Ovary (tissue), 9 donors: ENCODE data around the gene ACAP3. TPM values are rescaled to one million over a fixed set of nuclear protein-coding genes. Genes with fewer than 3 reads are reported as not detected.

ENCODE experiments used
- DNase-seq, 5 donors: peaks; one replicate each; pipeline ENCODE4 v3.0.0-alpha.2; 2019 to 2020
- H3K27ac ChIP-seq, 2 donors: fragments of 200-600 bp; one replicate each; pipeline versions ENCODE4 v1.5.1 to v1.8.0; 2019 to 2022
- H3K27me3 ChIP-seq: fragments of 200-600 bp; one replicate; pipeline ENCODE4 v1.8.0; 2022
- H3K36me3 ChIP-seq: fragments of 200-600 bp; sonication (generic); one replicate; pipeline ENCODE4 v1.5.1; 2019
- H3K4me1 ChIP-seq: one replicate; pipeline ENCODE4 v1.8.1; 2013; ENCODE audit warnings: mild to moderate bottlenecking, moderate library complexity; ENCODE audit not compliant: insufficient read depth
- H3K4me3 ChIP-seq: fragments of 200-600 bp; sonication (generic); one replicate; pipeline ENCODE4 v1.5.1; 2017
- H3K9me3 ChIP-seq, 2 donors: fragments of 200-600 bp in 1 of 2; sonication (generic) in 1 of 2; one replicate each; pipeline versions ENCODE4 v1.5.1 to v1.8.1; 2013 to 2019; ENCODE audit warnings: mild to moderate bottlenecking in 1 of 2, moderate library complexity in 1 of 2
- EP300 ChIP-seq: sonication (generic); formaldehyde crosslinking; IDR thresholded peaks from one replicate; pipeline ENCODE4 v1.6.1; 2017; ENCODE audit warnings: antibody characterized with exemption
- POLR2A ChIP-seq: fragments of 450-650 bp; IDR thresholded peaks from one replicate; pipeline ENCODE4 v1.6.1; 2017; ENCODE audit warnings: antibody characterized with exemption, mild to moderate bottlenecking, moderate library complexity
- WGBS, 3 donors: extraction: QIAGEN DNeasy Blood & Tissue Kit in 1 of 3; methylation state at CpG; one replicate each; pipeline versions ENCODE4 v1.1.5 to v1.1.7; 2013 to 2017; 5-methylcytosine and 5-hydroxymethylcytosine counted together
- intact Hi-C, 4 donors: fragments of 100-400 bp; cut with DNase I; formaldehyde crosslinking; loops; one replicate each; pipeline versions ENCODE4 v1.11.0 to v1.15.1; 2022 to 2023
- polyA plus RNA-seq, 2 donors: library from polyadenylated mRNA; stranded (reverse); fragments of 200-250 nt in 1 of 2; fragments of 350-450 nt in 1 of 2; fragmentation: Illumina TruSeq in 1 of 2; extraction: RNeasy Lipid Tissue Mini Kit (QIAGEN cat#74804) in 1 of 2; gene quantifications; one replicate each; pipeline ENCODE4 v1.2.3, GENCODE V29; 2013 to 2014
- total RNA-seq, 7 donors: library from RNA; depleted of rRNA in 2 of 7; stranded (reverse); fragments of >200 nt in 2 of 7; fragmentation: NEBNext Ultra II Directional in 3 of 7; extraction: Animal tissue kit (Norgen Biotek cat#: 25700) in 3 of 7; gene quantifications; one replicate each; pipeline versions ENCODE4 v1.1.0 to v1.2.4, GENCODE V29; 2016 to 2023
- TF ChIP-seq, protein P1 (sequence below), 3 donors: fragments of 450-650 bp in 2 of 3; fragments of 200-600 bp in 1 of 3; IDR thresholded peaks; one replicate each; pipeline versions ENCODE4 v1.5.1 to v1.8.0; 2016 to 2022; ENCODE audit warnings: antibody characterized with exemption in 3 of 3, mild to moderate bottlenecking in 1 of 3
- donor health status: DM: no; HTN: no; CAD: no; lungs with moderate emphysema.
- donor health status: DM: no; HTN: no; CAD: no.
- donor health status: Bipolar disorder and iron deficiency.
- donor health status: DM: yes; HTN: yes; CAD: no.
- donor health status: DM: no; HTN: no; CAD: no.
- donor health status: DM: yes; HTN: yes; CAD: no.

Gene ACAP3
- total and polyA plus RNA-seq, 9 donors: 3.5 to 62.4 (median 45.1) TPM

GRCh38 chr1:1325288-1326074 lies 17.8 kb upstream of the ACAP3 start:
- TF ChIP-seq, protein P1, sequence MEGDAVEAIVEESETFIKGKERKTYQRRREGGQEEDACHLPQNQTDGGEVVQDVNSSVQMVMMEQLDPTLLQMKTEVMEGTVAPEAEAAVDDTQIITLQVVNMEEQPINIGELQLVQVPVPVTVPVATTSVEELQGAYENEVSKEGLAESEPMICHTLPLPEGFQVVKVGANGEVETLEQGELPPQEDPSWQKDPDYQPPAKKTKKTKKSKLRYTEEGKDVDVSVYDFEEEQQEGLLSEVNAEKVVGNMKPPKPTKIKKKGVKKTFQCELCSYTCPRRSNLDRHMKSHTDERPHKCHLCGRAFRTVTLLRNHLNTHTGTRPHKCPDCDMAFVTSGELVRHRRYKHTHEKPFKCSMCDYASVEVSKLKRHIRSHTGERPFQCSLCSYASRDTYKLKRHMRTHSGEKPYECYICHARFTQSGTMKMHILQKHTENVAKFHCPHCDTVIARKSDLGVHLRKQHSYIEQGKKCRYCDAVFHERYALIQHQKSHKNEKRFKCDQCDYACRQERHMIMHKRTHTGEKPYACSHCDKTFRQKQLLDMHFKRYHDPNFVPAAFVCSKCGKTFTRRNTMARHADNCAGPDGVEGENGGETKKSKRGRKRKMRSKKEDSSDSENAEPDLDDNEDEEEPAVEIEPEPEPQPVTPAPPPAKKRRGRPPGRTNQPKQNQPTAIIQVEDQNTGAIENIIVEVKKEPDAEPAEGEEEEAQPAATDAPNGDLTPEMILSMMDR (IDR thresholded peaks at IDR 0.05): no peak
- TF ChIP-seq POLR2A: no peak
- no peaks in the 10 kb centered on the region for H3K36me3 ChIP-seq
- no peaks in the 10 kb centered on the region for H3K9me3 ChIP-seq
- no peaks in the 10 kb centered on the region for H3K27me3 ChIP-seq
- 42 to 52% (median 50%) methylated on average over 12 to 16 of the region's 16 CpGs for WGBS, 3 donors
- intact Hi-C loops: loop anchor here in 1 of 4 donors (2.0 kb wide), 1 partner anchor 23 kb away; the partner anchor contains the start of gene DVL1
- peak overlapping the region; percentile 78 for H3K4me3 ChIP-seq
- H3K27ac ChIP-seq: peak overlapping the region; percentile 1 to 74
- H3K4me1 ChIP-seq: peaks cover 10% of the 10 kb centered on the region
- DNase-seq: no peak

GRCh38 chr1:1324524-1325287 lies 17.0 kb upstream of the ACAP3 start, which contains the start of the genes CPTP and INTS11:
Gene CPTP, plus strand, starts transcription at chr1:1324802. Its CDS starts 2,109 bp downstream, at chr1:1326911.
Gene INTS11, minus strand, starts transcription at chr1:1324660. Its CDS starts 52 bp downstream, at chr1:1324608.
- Histone ChIP-seq H3K27ac (peak within 1 kb of the TSS; percentile 1 to 74), H3K36me3 (no peaks in the 10 kb centered on the region), H3K9me3 (no peaks in the 10 kb centered on the region), H3K27me3 (no peaks in the 10 kb centered on the region), H3K4me1 (peaks cover 10% of the 10 kb centered on the region), H3K4me3 (peak within 1 kb of the TSS; percentile 78)
- TF ChIP-seq, protein P1 (IDR thresholded peaks at IDR 0.05): no peak
- TF ChIP-seq POLR2A: peak; percentile 70
- TF ChIP-seq EP300: no peak
- 0 to 1% (median 1%) methylated on average over 1 to 84 of the region's 84 CpGs for WGBS, 3 donors
- DNase-seq: peak; percentile 94 to 97 (median 95)
- intact Hi-C loops: loop anchor here in 1 of 4 donors (2.0 kb wide), 1 partner anchor 24 kb away; the partner anchor contains the start of gene DVL1

GRCh38 chr1:1324084-1324523 lies 16.4 kb upstream of the ACAP3 start:
- Histone ChIP-seq H3K27me3 (no peaks in the 10 kb centered on the region), H3K4me1 (peaks cover 10% of the 10 kb centered on the region), H3K36me3 (no peaks in the 10 kb centered on the region), H3K4me3 (peak overlapping the region; percentile 78), H3K9me3 (no peaks in the 10 kb centered on the region), H3K27ac (peak overlapping the region in 1 of 2 donors; percentile 74)
- DNase-seq: no peak
- intact Hi-C loops: loop anchor here in 1 of 4 donors (2.0 kb wide), 1 partner anchor 25 kb away; the partner anchor contains the start of gene DVL1
- TF ChIP-seq EP300: no peak
- TF ChIP-seq POLR2A: no peak
- TF ChIP-seq, protein P1 (IDR thresholded peaks at IDR 0.05): no peak
- 0 to 1% (median 1%) methylated on average over 2 to 41 of the region's 41 CpGs for WGBS, 3 donors

- Histone ChIP-seq H3K9me3 (no peaks in the 10 kb centered on the region), H3K27ac (no peak overlapping the region), H3K36me3 (no peaks in the 10 kb centered on the region), H3K4me3 (no peak overlapping the region), H3K4me1 (peaks cover 14% of the 10 kb centered on the region), H3K27me3 (no peaks in the 10 kb centered on the region)
- 69 to 74% (median 70%) methylated on average over 10 of the region's 10 CpGs for WGBS, 3 donors
- intact Hi-C loops: no loop called here
- TF ChIP-seq EP300 (no peak), POLR2A (no peak)
- TF ChIP-seq, protein P1 (IDR thresholded peaks at IDR 0.05): no peak
- no peak for DNase-seq
Observed at GRCh38 chr1:1322952-1323351, 15.2 kb upstream of the ACAP3 start.
